ENCODE results near the gene GTF3C2.

Gene GTF3C2

GRCh38 chr2:27297195-27297594, 59.4 kb downstream of the GTF3C2 start:
- DNase-seq (ENCODE audit: low spot score) = no peak

DNA sequence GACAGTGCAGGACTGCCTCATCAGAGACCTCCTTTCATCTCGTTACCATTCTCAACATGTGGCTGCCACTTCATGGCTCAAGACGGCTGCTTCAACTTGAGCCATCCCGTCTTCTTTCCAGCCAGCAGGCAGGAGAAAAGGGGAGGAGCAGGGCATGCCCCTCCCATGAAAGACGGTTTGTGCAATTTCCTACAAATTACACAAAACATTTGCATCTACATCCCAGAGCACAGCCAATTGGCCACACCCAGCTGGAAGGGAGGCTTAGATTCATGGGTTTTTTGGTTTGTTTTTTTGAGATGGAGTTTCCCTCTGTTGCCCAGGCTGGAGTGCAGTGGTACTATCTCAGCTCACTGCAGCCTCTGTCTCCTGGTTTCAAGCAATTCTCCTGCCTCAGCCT, 60.1 kb downstream of the GTF3C2 start:
- no peak for DNase-seq (ENCODE audit: low spot score)

- no peak for DNase-seq (ENCODE audit: low spot score)
Measured at GRCh38 chr2:27294928-27295327, 61.6 kb downstream of the GTF3C2 start.

DNA sequence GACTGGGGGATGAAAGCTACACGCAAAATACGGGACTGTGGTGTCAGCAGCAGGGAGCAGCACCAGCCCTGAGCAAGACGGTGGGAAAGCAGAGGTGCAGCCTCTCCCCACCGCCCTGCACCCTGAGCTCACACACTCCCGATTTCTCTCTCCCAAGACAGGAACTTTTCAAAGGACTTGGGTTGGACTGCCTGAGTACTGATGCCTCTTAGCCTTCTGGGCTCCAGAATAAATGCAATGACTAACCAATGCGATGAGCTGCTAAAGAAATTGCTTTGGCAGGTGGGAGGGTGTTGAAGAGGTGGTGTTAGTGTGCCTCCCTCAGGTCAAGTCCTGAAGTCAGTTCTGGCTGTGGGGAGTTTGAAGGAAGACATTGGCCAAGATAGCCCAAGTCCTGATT, 64.7 kb downstream of the GTF3C2 start:
- peak; percentile 28 for DNase-seq (ENCODE audit: low spot score)

DNA sequence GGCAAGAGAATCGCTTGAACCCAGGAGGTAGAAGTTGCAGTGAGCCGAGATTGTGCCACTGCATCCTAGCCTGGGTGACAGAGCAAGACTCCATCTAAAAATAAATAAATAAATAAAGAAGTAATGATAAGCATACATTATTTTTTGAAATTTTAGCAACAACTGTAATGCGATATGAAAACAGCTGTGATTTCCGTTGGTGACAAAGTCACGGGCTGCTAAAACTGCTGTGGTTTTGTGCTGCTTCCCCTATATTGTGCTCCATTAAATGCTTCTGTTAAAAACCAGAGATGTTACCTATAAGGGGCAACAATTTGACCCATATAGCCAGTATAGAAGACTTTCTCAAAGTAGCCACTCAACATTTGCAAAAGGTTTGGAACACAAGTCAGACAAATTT, 66.0 kb downstream of the GTF3C2 start:
- no peak for DNase-seq (ENCODE audit: low spot score)

DNA sequence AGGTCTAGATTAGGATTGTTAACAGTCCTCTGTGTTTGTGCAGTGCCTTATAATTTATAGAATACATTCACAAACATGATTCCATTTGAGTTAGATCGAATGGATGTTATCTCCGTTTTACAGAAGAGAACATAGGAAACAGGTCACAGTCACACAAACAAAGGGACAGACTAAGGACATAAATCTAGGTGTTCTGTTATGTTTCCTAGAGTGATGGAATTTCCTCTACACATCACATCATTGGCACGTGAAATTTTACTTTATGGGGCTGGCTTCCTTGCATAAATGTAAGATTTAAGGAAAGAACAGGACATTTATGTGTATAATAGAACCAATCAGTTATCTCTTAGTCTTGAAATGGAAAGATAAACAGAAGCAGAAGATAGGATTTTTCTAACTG, 68.0 kb downstream of the GTF3C2 start:
- DNase-seq (ENCODE audit: low spot score) = no peak

DNA sequence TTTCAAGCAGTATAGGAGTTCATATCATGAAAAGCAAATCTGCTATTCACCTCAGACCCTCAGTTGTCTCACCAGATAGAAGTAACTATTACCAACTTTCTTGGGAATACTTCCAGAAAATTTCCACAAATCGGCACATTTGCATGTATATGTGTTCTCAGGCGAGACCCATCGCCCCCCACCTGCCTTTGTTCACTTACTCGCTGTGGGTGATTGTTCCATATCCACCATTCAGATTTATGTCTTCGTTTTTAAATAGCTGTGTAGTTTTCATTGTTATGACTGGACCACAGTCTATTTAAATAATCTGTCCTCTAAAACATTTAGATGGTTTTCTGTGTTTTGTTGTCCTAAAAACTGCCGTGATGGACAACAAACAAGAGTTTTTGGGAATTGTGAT, 71.1 kb downstream of the GTF3C2 start:
- DNase-seq (ENCODE audit: low spot score) = no peak

DNA sequence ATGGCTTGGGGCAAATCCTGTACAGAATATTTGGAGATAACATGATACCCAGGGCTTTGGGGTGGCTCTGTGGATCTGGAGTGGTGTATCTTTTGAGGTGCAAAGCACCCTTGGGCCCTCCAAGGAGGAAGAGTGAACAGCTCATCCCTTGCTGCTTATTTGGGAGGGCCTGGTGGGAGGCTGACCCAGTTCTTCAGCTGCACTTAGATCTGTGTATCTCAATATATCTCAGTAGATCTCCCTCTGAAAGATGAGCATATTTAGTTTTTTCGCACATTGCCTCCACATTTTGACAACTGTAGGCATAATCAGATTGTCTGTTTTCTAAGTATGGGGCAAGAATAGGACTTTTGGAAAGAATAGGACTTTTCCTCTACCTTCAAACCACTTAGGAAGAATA, 71.6 kb downstream of the GTF3C2 start:
- DNase-seq (ENCODE audit: low spot score) = no peak

- DNase-seq (ENCODE audit: low spot score) = no peak
Measured at GRCh38 chr2:27282892-27283291, 73.7 kb downstream of the GTF3C2 start.

DNA sequence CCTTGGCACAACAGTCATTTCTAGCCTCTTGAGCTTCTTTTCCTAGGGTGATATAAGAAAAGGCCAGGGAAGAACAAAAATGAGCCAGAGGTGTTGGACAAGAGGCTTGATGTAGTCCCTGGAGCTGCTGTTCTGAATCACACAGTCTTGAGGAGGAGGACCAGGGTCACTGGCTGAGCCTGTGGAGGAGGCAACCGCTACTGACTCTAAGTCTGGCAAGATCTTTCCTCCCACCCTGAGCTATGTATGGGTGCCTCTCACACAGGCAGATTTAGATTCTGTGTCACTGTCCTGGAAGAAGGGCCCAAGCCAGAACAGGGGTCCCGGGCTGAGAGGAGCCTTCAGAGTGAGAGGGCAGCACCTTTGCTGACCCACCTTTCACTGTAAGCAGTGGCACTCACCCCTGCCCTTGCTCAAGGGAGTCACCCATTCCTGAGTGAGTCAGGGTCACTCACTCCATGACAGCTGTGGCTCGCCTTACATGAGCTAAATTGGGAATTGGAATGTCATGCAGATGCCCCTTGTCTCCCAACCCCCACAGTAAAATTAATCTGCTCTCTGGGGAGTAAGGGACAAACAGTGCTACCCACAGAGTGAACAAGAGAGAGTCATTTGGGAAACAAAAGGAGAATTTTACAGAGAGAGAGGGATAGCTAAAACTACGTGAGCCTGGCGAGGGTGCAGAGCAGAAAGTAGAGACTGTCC, 74.6 kb downstream of the GTF3C2 start, which contains the start of gene TRIM54:
TRIM54 (plus strand) TSS at position 575 of the 705 bp plus-strand sequence. CDS start 303 bp downstream, outside the sequence.
- no peak for DNase-seq (ENCODE audit: low spot score)

- no peak for DNase-seq (ENCODE audit: low spot score)
Measured at GRCh38 chr2:27281442-27281841, 75.1 kb downstream of the GTF3C2 start.

DNA sequence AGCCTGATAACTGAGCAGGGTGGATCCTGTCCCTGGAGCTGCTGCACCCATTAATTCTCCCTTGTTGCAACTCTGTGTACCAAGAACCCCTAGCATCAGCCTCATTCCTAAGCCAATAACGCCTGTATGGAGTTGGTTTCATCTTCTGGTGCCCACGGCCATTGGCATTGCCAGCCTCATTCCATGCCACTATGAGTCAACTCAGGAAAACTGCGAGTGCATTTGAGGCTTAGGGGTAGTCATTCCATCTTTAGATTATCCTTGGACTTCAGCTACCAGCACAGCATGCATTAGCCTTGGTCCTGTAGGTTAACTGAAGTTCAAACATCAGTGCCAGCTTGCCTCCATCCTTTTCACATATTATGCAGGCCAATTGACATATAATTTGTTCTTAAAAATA, 75.7 kb downstream of the GTF3C2 start:
- no peak for DNase-seq (ENCODE audit: low spot score)

- no peak for DNase-seq (ENCODE audit: low spot score)
Measured at GRCh38 chr2:27278010-27278409, 78.6 kb downstream of the GTF3C2 start.
